A673 (cell line): Measurements from ENCODE around the gene CHST4. TPM values are rescaled to one million over a fixed set of nuclear protein-coding genes. Genes with fewer than 3 reads are reported as not detected.
A peak's percentile ranks its signal among the peaks of the same experiment; 100 is the strongest.

Experiments
- BruUV-seq: library from RNA; stranded (reverse); fragments of 400-500 nt; replicated peaks from 2 replicates; lab custom pipeline; 2021; lab: Mats Ljungman, UMichigan
- CTCF ChIA-PET: fragments of 300-600 bp; sonication (Branson Sonifier 250); formaldehyde crosslinking; loops from one replicate; lab custom pipeline; 2022; ENCODE audit warnings: antibody characterized with exemption; lab: Charles Lee
- POLR2A ChIA-PET: fragments of 300-600 bp; sonication (Branson Sonifier 250); formaldehyde crosslinking; loops from one replicate; lab custom pipeline; 2022; ENCODE audit warnings: antibody characterized with exemption; ENCODE audit not compliant: low non-redundant PET; lab: Charles Lee
- DNase-seq: peaks from one replicate; pipeline ENCODE4 v3.0.0-alpha.2; 2015; ENCODE audit warnings: low spot score
- H3K27ac ChIP-seq: fragments of 200-600 bp; sonication (generic); 2 replicates; pipeline ENCODE4 v1.5.1; 2016; ENCODE audit warnings: mixed run types, low read depth, mild to moderate bottlenecking, mixed read lengths, antibody characterized with exemption, low read length; ENCODE audit not compliant: poor library complexity, severe bottlenecking
- H3K27me3 ChIP-seq: fragments of 200-600 bp; sonication (generic); replicated peaks from 2 replicates; pipeline ENCODE4 v1.6.1; 2017; ENCODE audit warnings: mixed run types, low read depth, mild to moderate bottlenecking, mixed read lengths, antibody characterized with exemption, low read length; ENCODE audit not compliant: insufficient read depth, poor library complexity
- H3K36me3 ChIP-seq: fragments of 200-600 bp; sonication (generic); 2 replicates; pipeline ENCODE4 v1.6.1; 2016; ENCODE audit warnings: mixed run types, mild to moderate bottlenecking, mixed read lengths, antibody characterized with exemption, low read length; ENCODE audit not compliant: insufficient read depth, poor library complexity, severe bottlenecking
- H3K4me1 ChIP-seq: fragments of 200-600 bp; sonication (generic); 2 replicates; pipeline ENCODE4 v1.6.1; 2017; ENCODE audit warnings: mixed run types, mild to moderate bottlenecking, mixed read lengths, antibody characterized with exemption, low read length; ENCODE audit not compliant: insufficient read depth, poor library complexity, severe bottlenecking
- H3K4me3 ChIP-seq: fragments of 200-600 bp; sonication (generic); 2 replicates; pipeline ENCODE4 v1.5.1; 2016; ENCODE audit warnings: low read depth, mixed run types, mild to moderate bottlenecking, mixed read lengths, low read length; ENCODE audit not compliant: poor library complexity, severe bottlenecking
- H3K9me3 ChIP-seq: fragments of 200-600 bp; sonication (generic); 2 replicates; pipeline ENCODE4 v1.6.1; 2016; ENCODE audit warnings: mixed run types, low read depth, mild to moderate bottlenecking, mixed read lengths, antibody characterized with exemption, low read length; ENCODE audit not compliant: poor library complexity, severe bottlenecking
- CTCF ChIP-seq: fragments of 300-800, 200-600 bp; sonication (generic); conservative IDR thresholded peaks from 2 replicates; pipeline ENCODE4 v1.5.1; 2017; ENCODE audit warnings: low read depth, mild to moderate bottlenecking, antibody characterized with exemption, low read length, moderate library complexity, mixed read lengths
- EZH2 ChIP-seq: fragments of 200-600 bp; sonication (generic); IDR thresholded peaks from 2 replicates; pipeline ENCODE4 v1.6.1; 2017; ENCODE audit warnings: borderline replicate concordance, low read depth, mild to moderate bottlenecking, mixed read lengths, antibody characterized with exemption, low read length; ENCODE audit not compliant: poor library complexity, severe bottlenecking
- intact Hi-C: fragments of 100-400 bp; cut with micrococcal nuclease; formaldehyde crosslinking; loops from one replicate; pipeline ENCODE4 v1.10.0; 2022; ENCODE audit not compliant: unreplicated experiment
- total RNA-seq: library from RNA; stranded (reverse); gene quantifications from 2 replicates; pipeline ENCODE4 v1.2.3, GENCODE V29; 2021

The CHST4 gene
- total RNA-seq, 1 experiment from 2014 or later: not detected

GRCh38 chr16:71542377-71542776, 16.2 kb downstream of the CHST4 start:
- TF ChIP-seq CTCF (peak; percentile 93), EZH2 (no peak)
- Histone ChIP-seq H3K9me3 (no peaks in the 10 kb centered on the region), H3K36me3 (no peaks in the 10 kb centered on the region), H3K4me3 (no peak overlapping the region), H3K27ac (no peak overlapping the region), H3K27me3 (peaks cover 35% of the 10 kb centered on the region), H3K4me1 (no peaks in the 10 kb centered on the region)
- intact Hi-C loops: no loop called here
- peak; percentile 72 for DNase-seq
- BruUV-seq: no TSS peak
- CTCF ChIA-PET: no interaction called here
- POLR2A ChIA-PET: no interaction called here

GRCh38 chr16:71547168-71547567, 20.9 kb downstream of the CHST4 start:
- POLR2A ChIA-PET: no interaction called here

GRCh38 chr16:71552698-71553503, 26.7 kb downstream of the CHST4 start:
- no TSS peak for BruUV-seq
- intact Hi-C loops: no loop called here
- Histone ChIP-seq H3K36me3 (no peaks in the 10 kb centered on the region), H3K4me1 (no peaks in the 10 kb centered on the region), H3K9me3 (no peaks in the 10 kb centered on the region), H3K27ac (no peak overlapping the region), H3K4me3 (no peak overlapping the region), H3K27me3 (peaks cover 37% of the 10 kb centered on the region)
- TF ChIP-seq EZH2: no peak
- peak; percentile 25; the same call in 1 of the 2 replicates for TF ChIP-seq CTCF
- ChIA-PET CTCF (interaction anchor here (0.7 kb wide), 1 partner anchor 152 kb away, joined by 3 read pairs; no protein-coding TSS in a partner anchor), POLR2A (no interaction called here)
- DNase-seq: no peak

More at GRCh38 chr16:71547168-71547567, 20.9 kb downstream of the CHST4 start:
- Histone ChIP-seq H3K4me1 (no peaks in the 10 kb centered on the region), H3K9me3 (no peaks in the 10 kb centered on the region), H3K27ac (no peak overlapping the region), H3K27me3 (peaks cover 48% of the 10 kb centered on the region), H3K4me3 (no peak overlapping the region), H3K36me3 (no peaks in the 10 kb centered on the region)
- DNase-seq: no peak
- TF ChIP-seq CTCF: no peak
- TF ChIP-seq EZH2: no peak
- intact Hi-C loops: no loop called here
- BruUV-seq: no TSS peak
- CTCF ChIA-PET: no interaction called here
